Uterus (tissue), 4 donors: ENCODE measurements around the gene PUM1. TPM values are rescaled to one million over a fixed set of nuclear protein-coding genes. Genes with fewer than 3 reads are reported as not detected.

Experiments
- DNase-seq, 2 donors: peaks; one replicate each; pipeline ENCODE4 v3.0.0-alpha.2; 2019 to 2020
- H3K27ac ChIP-seq, 2 donors: fragments of 200-600 bp; sonication (generic); 1 replicate in 1 of 2; 2 replicates in 1 of 2; pipeline ENCODE4 v1.5.1; 2016 to 2018
- H3K27me3 ChIP-seq, 2 donors: fragments of 200-600 bp; sonication (generic); one replicate each; pipeline ENCODE4 v1.5.1; 2018 to 2019; ENCODE audit warnings: control low read depth in 1 of 2
- H3K36me3 ChIP-seq, 2 donors: fragments of 200-600 bp; sonication (generic); one replicate each; pipeline ENCODE4 v1.5.1; 2019; ENCODE audit warnings: control low read depth in 1 of 2
- H3K4me1 ChIP-seq, 2 donors: fragments of 200-600 bp; sonication (generic); one replicate each; pipeline ENCODE4 v1.5.1; 2018 to 2019; ENCODE audit warnings: control low read depth in 1 of 2
- H3K4me3 ChIP-seq, 2 donors: fragments of 200-600 bp; sonication (generic); 1 replicate in 1 of 2; 2 replicates in 1 of 2; pipeline ENCODE4 v1.5.1; 2018 to 2019; ENCODE audit warnings: mild to moderate bottlenecking in 1 of 2
- H3K9me3 ChIP-seq, 2 donors: fragments of 200-600 bp; sonication (generic); one replicate each; pipeline ENCODE4 v1.5.1; 2019; ENCODE audit warnings: control low read depth in 1 of 2
- CTCF ChIP-seq, 4 experiments: fragments of 200-600 bp in 2 of 4; fragments of 450-650 bp in 2 of 4; sonication (generic) in 2 of 4; IDR thresholded peaks; one replicate each; pipeline ENCODE4 v1.5.1; 2016 to 2019; ENCODE audit warnings: antibody characterized with exemption in 4 of 4, mild to moderate bottlenecking in 2 of 4, moderate library complexity in 1 of 4
- POLR2A ChIP-seq, 2 donors: fragments of 450-650 bp; IDR thresholded peaks; one replicate each; pipeline ENCODE4 v1.6.1; 2016; ENCODE audit warnings: antibody characterized with exemption in 2 of 2, mild to moderate bottlenecking in 1 of 2, moderate library complexity in 1 of 2
- intact Hi-C: fragments of 100-400 bp; cut with DNase I; formaldehyde crosslinking; loops from one replicate; pipeline ENCODE4 v1.15.1; 2023; ENCODE audit warnings: low total_unique reads
- total RNA-seq, 4 donors: library from RNA; depleted of rRNA in 3 of 4; stranded (reverse); fragments of >200 nt in 3 of 4; gene quantifications; one replicate each; pipeline versions ENCODE4 v1.1.0 to v1.2.4, GENCODE V29; 2014 to 2023
- donor health status: DM: yes; HTN: yes; CAD: no.

The PUM1 gene
- total RNA-seq, 4 donors from 2014 or later = 42.9 to 152 (median 113) TPM

- DNase-seq = no peak
- TF ChIP-seq POLR2A (IDR thresholded peaks at IDR 0.05) = no peak
- no peak for TF ChIP-seq CTCF (IDR thresholded peaks at IDR 0.05)
- Histone ChIP-seq H3K9me3 (no peaks in the 10 kb centered on the region), H3K4me3 (no peak overlapping the region), H3K4me1 (peaks cover 0 to 10% of the 10 kb centered on the region in 2 donors), H3K27me3 (no peaks in the 10 kb centered on the region), H3K36me3 (no peaks in the 10 kb centered on the region), H3K27ac (peak overlapping the region in 1 of 2 donors; percentile 26)
- intact Hi-C loops = no loop called here
Measured at GRCh38 chr1:31027693-31028526, 37.6 kb downstream of the PUM1 start.

GRCh38 chr1:31022259-31022658, 43.3 kb downstream of the PUM1 start:
- no peaks in the 10 kb centered on the region for H3K27me3 ChIP-seq
- TF ChIP-seq CTCF (IDR thresholded peaks at IDR 0.05) = no peak
- no peak for TF ChIP-seq POLR2A (IDR thresholded peaks at IDR 0.05)
- DNase-seq = no peak
- intact Hi-C loops = no loop called here
- no peaks in the 10 kb centered on the region for H3K36me3 ChIP-seq
- no peak overlapping the region for H3K27ac ChIP-seq
- no peak overlapping the region for H3K4me3 ChIP-seq
- H3K9me3 ChIP-seq = no peaks in the 10 kb centered on the region
- H3K4me1 ChIP-seq = peaks cover 5 to 18% of the 10 kb centered on the region in 2 donors

- H3K36me3 ChIP-seq = no peaks in the 10 kb centered on the region
- H3K4me1 ChIP-seq = peaks cover 5 to 8% of the 10 kb centered on the region in 2 donors
- no peaks in the 10 kb centered on the region for H3K27me3 ChIP-seq
- no peaks in the 10 kb centered on the region for H3K9me3 ChIP-seq
- no peak for DNase-seq
- no peak overlapping the region for H3K27ac ChIP-seq
- intact Hi-C loops = no loop called here
- no peak for TF ChIP-seq CTCF (IDR thresholded peaks at IDR 0.05)
- no peak for TF ChIP-seq POLR2A (IDR thresholded peaks at IDR 0.05)
- H3K4me3 ChIP-seq = no peak overlapping the region
Measured at GRCh38 chr1:31020007-31020790, 45.3 kb downstream of the PUM1 start.

- no peak for DNase-seq
- Histone ChIP-seq H3K4me3 (no peak overlapping the region), H3K4me1 (peaks cover 5 to 8% of the 10 kb centered on the region in 2 donors), H3K9me3 (no peaks in the 10 kb centered on the region), H3K27ac (no peak overlapping the region), H3K27me3 (no peaks in the 10 kb centered on the region), H3K36me3 (no peaks in the 10 kb centered on the region)
- intact Hi-C loops = no loop called here
- TF ChIP-seq POLR2A (IDR thresholded peaks at IDR 0.05) = no peak
- TF ChIP-seq CTCF (IDR thresholded peaks at IDR 0.05) = no peak
Measured at GRCh38 chr1:31019401-31019800, 46.1 kb downstream of the PUM1 start.

- no peaks in the 10 kb centered on the region for H3K36me3 ChIP-seq
- TF ChIP-seq CTCF (IDR thresholded peaks at IDR 0.05) (no peak), POLR2A (IDR thresholded peaks at IDR 0.05) (no peak)
- no peak for DNase-seq
- no peaks in the 10 kb centered on the region for H3K27me3 ChIP-seq
- H3K4me1 ChIP-seq = peaks cover 9 to 11% of the 10 kb centered on the region in 2 donors
- no peak overlapping the region for H3K27ac ChIP-seq
- intact Hi-C loops = no loop called here
- no peak overlapping the region for H3K4me3 ChIP-seq
- no peaks in the 10 kb centered on the region for H3K9me3 ChIP-seq
Measured at GRCh38 chr1:31016868-31017267, 48.6 kb downstream of the PUM1 start.
